Keratinocyte (primary cell): Measurements from ENCODE around the gene OSBPL8. TPM values are rescaled to one million over a fixed set of nuclear protein-coding genes. Genes with fewer than 3 reads are reported as not detected.

Experiments
- DNase-seq: peaks from one replicate; pipeline ENCODE4 v3.0.0-alpha.2; 2011; ENCODE audit warnings: low read depth, missing footprints, low spot score
- FAIRE-seq: peaks from 2 replicates; lab custom pipeline; 2011; peaks lifted over from hg19 to GRCh38; lab: Jason Lieb, UNC
- H2AFZ ChIP-seq: 2 replicates; pipeline ENCODE4 v1.6.0; 2012; ENCODE audit warnings: low read length, control low read depth, inconsistent platforms; ENCODE audit not compliant: control insufficient read depth
- H3K27ac ChIP-seq: 2 replicates; pipeline ENCODE4 v1.5.1; 2011; ENCODE audit warnings: low read length; ENCODE audit not compliant: control insufficient read depth, insufficient read depth
- H3K27me3 ChIP-seq: 3 replicates; pipeline ENCODE4 v1.6.0; 2011; ENCODE audit warnings: low read length; ENCODE audit not compliant: control insufficient read depth, insufficient read depth; ENCODE audit errors: extremely low read depth
- H3K36me3 ChIP-seq, 2 experiments: 2 replicates in 1 of 2; 3 replicates in 1 of 2; pipeline ENCODE4 v1.5.1; 2011; ENCODE audit warnings: low read length in 2 of 2, mild to moderate bottlenecking in 1 of 2; ENCODE audit not compliant: control insufficient read depth in 2 of 2, insufficient read depth in 2 of 2; ENCODE audit errors: extremely low read depth in 1 of 2
- H3K4me1 ChIP-seq: 3 replicates; pipeline ENCODE4 v1.5.1; 2011; ENCODE audit warnings: low read length; ENCODE audit not compliant: control insufficient read depth, insufficient read depth; ENCODE audit errors: extremely low read depth
- H3K4me2 ChIP-seq: 3 replicates; pipeline ENCODE4 v1.6.0; 2011; ENCODE audit warnings: low read depth, low read length; ENCODE audit not compliant: control insufficient read depth, insufficient read depth; ENCODE audit errors: extremely low read depth
- H3K4me3 ChIP-seq, 3 experiments: fragments of 200-600 bp in 1 of 3; sonication (generic) in 1 of 3; 2 replicates in 2 of 3; 3 replicates in 1 of 3; pipeline ENCODE4 v1.5.1; 2011 to 2016; ENCODE audit warnings: low read length in 3 of 3, mild to moderate bottlenecking in 3 of 3, control low read depth in 2 of 3, inconsistent platforms in 1 of 3, low read depth in 1 of 3, mixed read lengths in 1 of 3, mixed run types in 1 of 3, moderate library complexity in 1 of 3; ENCODE audit not compliant: control insufficient read depth in 2 of 3, insufficient read depth in 2 of 3; ENCODE audit errors: extremely low read depth in 1 of 3
- H3K79me2 ChIP-seq: 2 replicates; pipeline ENCODE4 v1.6.0; 2012; ENCODE audit warnings: low read length; ENCODE audit not compliant: control insufficient read depth, insufficient read depth
- H3K9ac ChIP-seq: 3 replicates; pipeline ENCODE4 v1.6.0; 2011; ENCODE audit warnings: low read length; ENCODE audit not compliant: control insufficient read depth, insufficient read depth; ENCODE audit errors: extremely low read depth
- H3K9me1 ChIP-seq: 3 replicates; pipeline ENCODE4 v1.6.0; 2011; ENCODE audit warnings: low read length; ENCODE audit not compliant: control insufficient read depth, insufficient read depth; ENCODE audit errors: extremely low read depth
- H3K9me3 ChIP-seq: 2 replicates; pipeline ENCODE4 v1.5.1; 2012; ENCODE audit warnings: low read depth, low read length; ENCODE audit not compliant: control insufficient read depth
- H4K20me1 ChIP-seq: 3 replicates; pipeline ENCODE4 v1.6.0; 2011; ENCODE audit warnings: low read length; ENCODE audit not compliant: control insufficient read depth, insufficient read depth; ENCODE audit errors: extremely low read depth
- EZH2 ChIP-seq: IDR thresholded peaks from one replicate; pipeline ENCODE4 v1.6.1; 2012; ENCODE audit warnings: inconsistent platforms, mild to moderate bottlenecking, low read length, moderate library complexity
- dilution Hi-C: fragments of 300-500 bp; cut with MboI; formaldehyde crosslinking; loops from one replicate; pipeline ENCODE4 v1.7.0; 2020; ENCODE audit warnings: low sequenced_read_pairs; ENCODE audit not compliant: extremely low pct_ligation_motif_present
- polyA plus RNA-seq, 5 experiments: library from polyadenylated mRNA; depleted of rRNA in 3 of 5; stranded (reverse) in 3 of 5; stranded (forward) in 1 of 5; unstranded in 1 of 5; fragments of >200 nt; gene quantifications; 1 replicate in 1 of 5; 2 replicates in 3 of 5; 3 replicates in 1 of 5; pipeline versions ENCODE4 v1.2.1 to v1.2.3, GENCODE V29; 2011 to 2012; ENCODE audit warnings: missing spikeins in 2 of 5, low read depth in 1 of 5, low replicate concordance in 1 of 5
- TF ChIP-seq, protein P1 (sequence below), 3 experiments: IDR thresholded peaks in 1 of 3; conservative IDR thresholded peaks in 1 of 3; optimal IDR thresholded peaks in 1 of 3; 2 replicates in 2 of 3; 3 replicates in 1 of 3; pipeline versions ENCODE3 to v1.5.1; 2011; ENCODE audit warnings: low read length in 3 of 3, mild to moderate bottlenecking in 3 of 3, moderate library complexity in 2 of 3, control low read depth in 1 of 3, inconsistent platforms in 1 of 3; ENCODE audit not compliant: insufficient read depth in 2 of 3; ENCODE audit errors: extremely low read depth in 1 of 3

OSBPL8 gene
- polyA plus RNA-seq, 1 donor (not counting 4 experiments of a cell fraction or from before 2014, with no cell fraction given): 33.7 TPM

DNA sequence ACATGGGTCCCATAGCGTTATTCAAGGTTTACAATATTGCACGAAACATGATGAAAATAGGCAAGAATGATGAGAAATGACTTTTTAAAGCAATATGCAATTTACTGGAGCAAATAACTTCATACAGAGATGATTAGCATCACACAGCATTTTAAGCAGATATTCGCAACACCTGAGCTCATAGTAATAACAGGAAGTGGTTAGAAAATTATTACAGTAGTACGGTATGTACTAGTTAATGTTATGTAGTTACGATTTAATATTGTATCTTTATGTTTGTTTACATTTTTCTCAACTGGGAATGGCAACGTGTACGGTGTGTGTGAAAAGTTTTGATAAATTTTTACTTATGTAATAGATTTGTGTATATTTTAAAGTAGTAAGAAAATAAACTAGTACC lies 102.6 kb downstream of the OSBPL8 start:
- Histone ChIP-seq H3K9me3 (no peaks in the 10 kb centered on the region), H3K9ac (no peak overlapping the region), H3K27ac (peak overlapping the region; percentile 36), H3K4me2 (no peak overlapping the region), H3K36me3 (no peaks in the 10 kb centered on the region), H3K79me2 (peaks cover 6% of the 10 kb centered on the region), H2AFZ (no peak overlapping the region), H3K4me3 (no peak overlapping the region), H3K4me1 (peaks cover 10% of the 10 kb centered on the region), H4K20me1 (no peaks in the 10 kb centered on the region), H3K27me3 (no peaks in the 10 kb centered on the region), H3K9me1 (no peaks in the 10 kb centered on the region)
- no peak for DNase-seq
- no peak for FAIRE-seq
- TF ChIP-seq, protein P1, sequence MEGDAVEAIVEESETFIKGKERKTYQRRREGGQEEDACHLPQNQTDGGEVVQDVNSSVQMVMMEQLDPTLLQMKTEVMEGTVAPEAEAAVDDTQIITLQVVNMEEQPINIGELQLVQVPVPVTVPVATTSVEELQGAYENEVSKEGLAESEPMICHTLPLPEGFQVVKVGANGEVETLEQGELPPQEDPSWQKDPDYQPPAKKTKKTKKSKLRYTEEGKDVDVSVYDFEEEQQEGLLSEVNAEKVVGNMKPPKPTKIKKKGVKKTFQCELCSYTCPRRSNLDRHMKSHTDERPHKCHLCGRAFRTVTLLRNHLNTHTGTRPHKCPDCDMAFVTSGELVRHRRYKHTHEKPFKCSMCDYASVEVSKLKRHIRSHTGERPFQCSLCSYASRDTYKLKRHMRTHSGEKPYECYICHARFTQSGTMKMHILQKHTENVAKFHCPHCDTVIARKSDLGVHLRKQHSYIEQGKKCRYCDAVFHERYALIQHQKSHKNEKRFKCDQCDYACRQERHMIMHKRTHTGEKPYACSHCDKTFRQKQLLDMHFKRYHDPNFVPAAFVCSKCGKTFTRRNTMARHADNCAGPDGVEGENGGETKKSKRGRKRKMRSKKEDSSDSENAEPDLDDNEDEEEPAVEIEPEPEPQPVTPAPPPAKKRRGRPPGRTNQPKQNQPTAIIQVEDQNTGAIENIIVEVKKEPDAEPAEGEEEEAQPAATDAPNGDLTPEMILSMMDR (optimal IDR thresholded peaks at IDR 0.05 in 1 of 3, IDR thresholded peaks at IDR 0.05 in 1 of 3, conservative IDR thresholded peaks at IDR 0.05 in 1 of 3; ENCODE audit: extremely low read depth in 1 of 3, insufficient read depth in 2 of 3, low read length in 3 of 3): no peak
- no peak for TF ChIP-seq EZH2
- dilution Hi-C loops: no loop called here

DNA sequence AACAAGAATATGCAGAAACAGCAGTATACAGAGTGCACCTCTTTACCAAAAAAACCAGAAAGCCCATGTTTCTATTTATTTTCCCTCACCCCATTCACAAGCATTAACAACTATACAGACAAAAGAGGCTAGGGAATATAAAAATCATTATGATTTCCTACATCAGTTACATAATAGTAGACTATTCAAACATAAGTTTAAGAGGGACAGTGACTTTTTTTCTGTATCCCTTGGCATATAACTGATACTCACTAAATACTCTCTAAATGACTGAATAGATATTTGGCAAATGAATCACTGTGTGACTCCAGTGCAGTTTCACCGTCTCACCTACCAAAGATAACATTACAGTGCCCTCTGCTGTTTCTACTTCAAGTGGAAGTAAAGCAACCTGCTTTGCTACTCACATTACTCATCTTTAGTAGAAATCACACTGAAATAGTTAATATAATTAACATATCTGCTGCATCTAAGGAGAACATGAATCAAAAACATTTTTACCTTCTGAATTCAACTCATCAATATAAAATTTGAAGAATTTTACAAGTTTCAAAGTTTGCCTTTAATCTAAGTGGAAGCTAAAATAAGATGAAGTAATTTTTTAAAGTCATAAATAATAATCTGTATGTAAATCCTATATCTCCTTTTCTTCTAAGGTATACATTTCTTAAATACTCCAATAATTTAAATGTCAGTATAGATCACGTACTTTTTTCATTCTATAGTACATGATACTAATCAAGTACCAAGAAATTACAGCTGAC lies 103.8 kb downstream of the OSBPL8 start:
- H2AFZ ChIP-seq: no peak overlapping the region
- H3K9ac ChIP-seq: peak overlapping the region; percentile 4
- FAIRE-seq (peak; percentile 90), DNase-seq (peak; percentile 64)
- H3K79me2 ChIP-seq: peaks cover 3% of the 10 kb centered on the region
- peaks cover 16% of the 10 kb centered on the region for H3K4me1 ChIP-seq
- no peaks in the 10 kb centered on the region for H3K9me1 ChIP-seq
- dilution Hi-C loops: no loop called here
- TF ChIP-seq, protein P1 (optimal IDR thresholded peaks at IDR 0.05 in 1 of 3, IDR thresholded peaks at IDR 0.05 in 1 of 3, conservative IDR thresholded peaks at IDR 0.05 in 1 of 3; ENCODE audit: extremely low read depth in 1 of 3, insufficient read depth in 2 of 3, low read length in 3 of 3): peak; percentile 39 to 66 (median 64)
- no peak for TF ChIP-seq EZH2
- no peaks in the 10 kb centered on the region for H3K36me3 ChIP-seq
- H3K4me2 ChIP-seq: peak overlapping the region; percentile 33
- no peaks in the 10 kb centered on the region for H3K9me3 ChIP-seq
- no peak overlapping the region for H3K4me3 ChIP-seq
- no peaks in the 10 kb centered on the region for H3K27me3 ChIP-seq
- peak overlapping the region; percentile 87 for H3K27ac ChIP-seq
- H4K20me1 ChIP-seq: no peaks in the 10 kb centered on the region
